Hepatocyte (in vitro differentiated cells): Measurements from ENCODE around the gene PLCG1.

Experiments used
- CTCF ChIP-seq: fragments of 200-600 bp; sonication (generic); IDR thresholded peaks from 2 replicates; pipeline ENCODE4 v1.5.1; 2016; ENCODE audit warnings: antibody characterized with exemption, mild to moderate bottlenecking; ENCODE audit not compliant: poor library complexity
- EZH2 ChIP-seq: fragments of 200-600 bp; sonication (generic); IDR thresholded peaks from 2 replicates; pipeline ENCODE4 v1.6.1; 2016; ENCODE audit warnings: antibody characterized with exemption, mild to moderate bottlenecking, borderline replicate concordance

DNA sequence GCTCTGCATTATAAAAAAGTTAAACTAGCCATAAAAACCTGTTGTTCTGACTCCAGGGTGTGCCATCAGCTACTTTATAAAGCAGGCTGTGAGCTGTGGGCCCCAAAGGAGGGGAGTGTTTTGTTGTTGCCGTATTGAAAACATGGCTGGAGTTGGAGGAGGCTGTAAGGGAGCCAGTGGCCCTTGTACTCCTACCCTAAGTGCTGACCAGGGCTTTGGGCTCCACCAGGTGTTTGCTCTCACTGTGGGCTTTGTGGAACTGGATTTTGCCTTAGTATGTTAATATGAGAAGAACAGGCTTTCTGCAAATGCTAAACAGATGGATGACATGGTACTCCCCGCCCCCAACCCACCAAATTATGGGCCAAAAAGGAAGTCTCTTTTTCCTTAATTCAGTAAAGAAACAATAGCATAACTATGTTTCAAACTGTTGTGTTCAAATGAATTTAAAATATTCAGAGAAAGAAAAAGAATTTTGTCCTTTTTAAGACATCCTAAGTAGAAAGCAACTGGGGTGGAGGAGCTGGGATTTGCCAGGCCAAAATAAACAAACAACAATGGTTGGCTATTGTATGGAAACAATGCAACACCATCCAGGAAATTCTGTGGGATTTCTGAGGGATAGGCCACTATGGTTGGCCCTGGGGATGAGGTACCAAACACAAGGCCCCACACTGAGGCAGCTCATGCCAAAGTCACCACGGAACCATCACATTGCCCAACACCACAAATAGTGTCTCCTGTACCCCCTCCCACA is 63.3 kb downstream of the PLCG1 start:
- TF ChIP-seq EZH2 (no peak), CTCF (no peak)
